Panc1 (cell line): Measurements from ENCODE around the gene CHAF1B.

Experiments
- CTCF ChIP-seq: fragments of 450-650 bp; IDR thresholded peaks from 2 replicates; pipeline ENCODE4 v1.5.1; 2017; ENCODE audit warnings: mild to moderate bottlenecking
- POLR2AphosphoS5 ChIP-seq: IDR thresholded peaks from 2 replicates; pipeline ENCODE4 v1.6.1; 2012; ENCODE audit warnings: mild to moderate bottlenecking, low read depth, low read length, moderate library complexity
- REST ChIP-seq, 2 experiments: IDR thresholded peaks; 2 replicates each; pipeline ENCODE4 v1.6.1; 2011 to 2012; ENCODE audit warnings: low read depth in 2 of 2, control low read depth in 1 of 2, low read length in 1 of 2, mild to moderate bottlenecking in 1 of 2, moderate library complexity in 1 of 2; ENCODE audit not compliant: insufficient read depth in 1 of 2
- SIN3A ChIP-seq: IDR thresholded peaks from 2 replicates; pipeline ENCODE4 v1.6.1; 2012; ENCODE audit warnings: low read depth, mild to moderate bottlenecking, low read length, moderate library complexity, borderline replicate concordance; ENCODE audit not compliant: insufficient read depth

GRCh38 chr21:36403713-36404112 lies 18.5 kb downstream of the CHAF1B start:
- TF ChIP-seq SIN3A: no peak
- no peak for TF ChIP-seq CTCF
- no peak for TF ChIP-seq POLR2AphosphoS5
- no peak for TF ChIP-seq REST (IDR thresholded peaks at IDR 0.05; ENCODE audit: insufficient read depth in 1 of 2, low read depth in 2 of 2, low read length in 1 of 2)
